WERI-Rb-1 (cell line): Measurements from ENCODE around the gene NEU4.

Experiments used
- DNase-seq: peaks from one replicate; pipeline ENCODE4 v3.0.0-alpha.2; 2020
- H3K27ac ChIP-seq: fragments of 250-450 bp; sonication (Bioruptor Pico); 2 replicates; pipeline ENCODE4 v1.5.1; 2020; ENCODE audit warnings: mild to moderate bottlenecking, moderate library complexity
- H3K27me3 ChIP-seq: fragments of 250-450 bp; sonication (Bioruptor Pico); 2 replicates; pipeline ENCODE4 v1.5.1; 2021; ENCODE audit warnings: mild to moderate bottlenecking, low read depth, moderate library complexity; ENCODE audit not compliant: insufficient read depth, severe bottlenecking
- H3K36me3 ChIP-seq: fragments of 250-450 bp; sonication (Bioruptor Pico); 2 replicates; pipeline ENCODE4 v1.5.1; 2020; ENCODE audit warnings: mild to moderate bottlenecking, moderate library complexity
- H3K4me3 ChIP-seq: 2 replicates; pipeline ENCODE4 v1.5.1; 2011; ENCODE audit warnings: low read depth, mild to moderate bottlenecking, control low read depth, low read length
- H3K9me3 ChIP-seq: fragments of 250-450 bp; sonication (Bioruptor Pico); 2 replicates; pipeline ENCODE4 v1.5.1; 2021; ENCODE audit warnings: mild to moderate bottlenecking, moderate library complexity; ENCODE audit not compliant: severe bottlenecking
- CTCF ChIP-seq: IDR thresholded peaks from 2 replicates; pipeline ENCODE4 v1.5.1; 2011; ENCODE audit warnings: low read depth, mild to moderate bottlenecking, control low read depth, inconsistent platforms, low read length

NEU4 gene

DNA sequence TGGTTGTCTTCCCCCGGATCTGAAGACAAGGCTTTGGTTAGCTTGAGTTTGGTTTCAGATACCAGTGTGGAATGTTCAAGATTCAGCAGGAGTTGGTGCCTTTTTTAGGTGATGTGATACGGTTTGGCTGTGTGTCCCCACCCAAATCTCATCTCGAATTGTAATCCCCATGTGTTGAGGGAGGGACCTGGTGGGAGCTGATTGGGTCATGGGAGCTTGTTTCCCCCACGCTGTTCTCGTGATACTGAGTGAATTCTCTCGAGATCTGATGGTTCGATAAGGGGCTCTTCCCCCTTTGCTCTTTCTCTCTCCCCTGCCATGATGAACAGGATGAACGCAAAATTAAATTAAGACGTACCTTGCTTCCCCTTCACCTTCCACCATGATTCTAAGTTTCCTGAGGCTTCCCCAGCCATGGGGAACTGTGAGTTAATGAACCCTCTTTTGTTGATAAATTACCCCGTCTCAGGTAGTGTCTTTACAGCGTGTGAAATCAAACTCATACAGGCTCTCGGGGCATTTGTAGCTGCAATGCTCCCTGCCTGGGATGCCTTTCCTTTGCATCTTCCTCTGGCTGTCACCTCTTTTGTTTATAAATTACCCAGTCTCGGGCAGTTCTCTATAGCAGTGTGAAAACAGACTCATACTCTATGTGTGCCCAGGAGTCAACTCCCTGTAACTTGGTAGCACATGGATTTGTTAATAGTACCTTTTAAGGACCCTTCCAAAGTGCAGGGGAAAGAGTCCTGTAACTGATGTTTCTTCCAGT, 28.4 kb downstream of the NEU4 start:
- Histone ChIP-seq H3K36me3 (no peaks in the 10 kb centered on the region), H3K4me3 (no peak overlapping the region), H3K27ac (no peak overlapping the region), H3K27me3 (no peaks in the 10 kb centered on the region), H3K9me3 (peaks cover 3% of the 10 kb centered on the region)
- no peak for TF ChIP-seq CTCF
- DNase-seq = no peak

GRCh38 chr2:241841181-241842066, 32.4 kb downstream of the NEU4 start:
- Histone ChIP-seq H3K4me3 (no peak overlapping the region), H3K36me3 (no peaks in the 10 kb centered on the region), H3K27me3 (no peaks in the 10 kb centered on the region), H3K27ac (no peak overlapping the region), H3K9me3 (no peaks in the 10 kb centered on the region)
- TF ChIP-seq CTCF = no peak
- DNase-seq = no peak

DNA sequence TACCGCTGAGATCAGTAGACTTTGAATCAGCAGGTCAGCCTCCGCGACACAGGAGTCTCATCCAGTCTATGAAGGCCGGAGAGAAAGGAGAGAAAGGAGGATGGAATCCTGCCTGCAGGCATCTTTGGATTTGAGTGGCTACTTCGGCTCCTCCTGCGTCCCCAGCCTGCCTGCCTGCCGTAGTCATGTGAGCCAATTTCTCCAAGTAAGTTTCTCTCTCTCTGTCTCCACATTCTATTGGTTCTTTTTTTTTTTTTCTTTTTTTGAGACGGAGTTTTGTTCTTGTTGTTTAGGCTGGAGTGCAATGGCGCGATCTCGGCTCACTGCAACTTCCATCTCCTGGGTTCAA, 33.0 kb downstream of the NEU4 start:
- H3K27me3 ChIP-seq = no peaks in the 10 kb centered on the region
- no peak for TF ChIP-seq CTCF
- DNase-seq = no peak
- no peak overlapping the region for H3K4me3 ChIP-seq
- no peaks in the 10 kb centered on the region for H3K36me3 ChIP-seq
- H3K27ac ChIP-seq = no peak overlapping the region
- H3K9me3 ChIP-seq = no peaks in the 10 kb centered on the region

DNA sequence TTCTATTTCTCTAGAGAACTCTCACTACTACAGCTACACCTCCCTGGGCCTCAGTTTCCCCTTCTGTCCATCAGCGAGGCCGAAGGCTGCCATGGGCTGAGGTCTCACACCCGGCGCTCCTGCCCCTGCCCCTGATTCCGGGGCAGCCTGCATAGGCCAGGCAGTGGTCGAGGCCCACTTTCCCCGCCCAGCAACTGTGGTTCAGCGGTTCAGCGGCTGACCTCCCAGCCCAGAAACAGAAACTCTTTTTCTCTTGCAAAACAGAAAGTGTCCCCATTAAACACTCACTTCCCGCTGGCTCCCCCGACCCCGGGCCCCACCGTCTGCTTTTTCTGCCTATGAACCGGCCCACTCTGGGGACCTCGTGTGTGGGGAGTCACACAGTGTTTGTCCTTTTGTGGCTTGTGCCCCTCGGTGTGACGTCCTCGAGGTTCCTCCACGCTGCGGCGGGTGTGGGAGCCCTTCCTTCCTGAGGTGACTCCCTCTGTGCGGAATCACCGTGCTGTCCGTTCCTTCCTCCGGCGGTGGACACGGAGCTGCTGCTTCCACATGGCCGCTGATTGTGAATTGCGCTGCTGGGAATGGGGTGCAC, 33.7 kb downstream of the NEU4 start:
- no peak for DNase-seq
- Histone ChIP-seq H3K9me3 (no peaks in the 10 kb centered on the region), H3K4me3 (no peak overlapping the region), H3K36me3 (no peaks in the 10 kb centered on the region), H3K27me3 (no peaks in the 10 kb centered on the region), H3K27ac (no peak overlapping the region)
- no peak for TF ChIP-seq CTCF

DNA sequence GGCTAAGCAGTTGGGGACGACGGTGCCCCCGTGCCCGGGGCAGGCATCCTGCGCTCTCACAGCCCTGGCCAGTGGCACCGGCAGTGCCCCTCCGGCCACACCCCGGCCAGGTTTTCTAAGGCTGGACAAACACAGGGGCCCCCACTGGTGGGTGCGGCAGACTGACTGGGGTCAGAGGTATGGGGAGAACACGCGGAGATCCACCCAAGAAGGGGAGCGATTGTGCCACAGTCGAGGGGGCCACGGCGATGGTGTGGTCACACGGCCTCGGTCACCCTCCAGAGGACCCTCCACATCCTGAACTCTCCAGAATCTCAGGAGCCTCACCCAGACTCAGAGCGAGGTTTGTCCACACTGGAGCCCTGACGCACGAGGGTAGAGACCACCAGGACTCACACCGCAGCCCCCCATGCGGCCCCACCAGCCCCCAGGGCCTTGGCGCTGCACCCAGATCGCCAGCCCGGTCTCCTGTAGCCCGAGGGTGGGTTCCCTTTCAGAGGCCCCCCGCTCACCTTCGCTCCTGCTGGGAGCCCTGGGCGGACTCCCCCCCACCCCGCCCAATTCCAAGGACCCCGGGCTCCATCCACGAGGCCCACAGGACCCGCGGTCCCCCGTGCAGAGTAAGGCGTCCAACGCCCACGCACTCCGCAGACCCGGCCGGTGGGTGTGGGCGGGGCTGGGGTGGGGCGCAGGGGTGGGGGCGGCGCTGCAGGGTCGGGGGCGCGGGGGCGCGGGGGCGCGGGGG, 34.5 kb downstream of the NEU4 start:
- Histone ChIP-seq H3K27me3 (no peaks in the 10 kb centered on the region), H3K27ac (no peak overlapping the region), H3K4me3 (no peak overlapping the region), H3K36me3 (no peaks in the 10 kb centered on the region), H3K9me3 (no peaks in the 10 kb centered on the region)
- no peak for TF ChIP-seq CTCF
- DNase-seq = no peak
